ENCODE data around the gene ADAT1. TPM values are rescaled to one million over a fixed set of nuclear protein-coding genes. Genes with fewer than 3 reads are reported as not detected.

Gene ADAT1
- total RNA-seq, 1 experiment from 2014 or later = 44.2 TPM

DNA sequence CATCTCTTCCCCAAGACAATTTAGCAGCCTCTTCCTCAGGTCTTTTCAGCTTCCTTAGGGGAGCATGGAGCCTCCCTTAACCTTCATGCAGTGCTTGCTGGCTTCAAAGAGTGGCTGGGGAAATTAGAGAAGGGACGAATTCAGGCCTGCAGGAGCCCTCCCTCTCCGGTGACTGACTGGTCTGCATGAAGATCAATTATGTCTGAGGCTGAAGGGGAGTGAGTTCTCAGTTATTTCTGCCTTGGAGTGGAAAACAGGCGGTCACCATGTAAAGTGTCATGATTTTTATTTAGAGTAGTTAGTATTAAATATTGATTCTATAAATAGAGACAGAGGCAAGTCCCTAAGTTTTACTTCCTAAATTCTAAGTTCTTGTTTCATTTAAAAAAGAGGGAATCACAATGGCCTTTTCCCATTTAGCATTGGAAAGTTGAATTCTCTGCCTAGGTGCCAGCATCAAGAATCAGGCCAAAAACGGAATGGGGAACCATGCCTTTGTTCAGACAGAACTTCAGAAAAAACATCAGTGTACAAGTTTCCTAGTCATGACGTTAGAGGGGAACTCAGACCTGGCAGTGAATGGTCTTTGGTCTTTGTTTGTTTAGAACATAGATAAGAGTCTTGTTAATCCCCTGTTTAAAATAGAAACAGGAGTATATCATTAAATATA, 52.5 kb downstream of the ADAT1 start (continued):
- TF ChIP-seq CTCF (IDR thresholded peaks at IDR 0.05 in 2 of 3, conservative IDR thresholded peaks at IDR 0.05 in 1 of 3; ENCODE audit: borderline replicate concordance in 1 of 3, insufficient read depth in 1 of 3, low read depth in 2 of 3, low read length in 2 of 3) = no peak
- no peak for TF ChIP-seq EGR1 (IDR thresholded peaks at IDR 0.05; ENCODE audit: low read depth)
- TF ChIP-seq YY1 (IDR thresholded peaks at IDR 0.05; ENCODE audit: extremely low read depth, insufficient replicate concordance, low read depth, low read length) = no peak
- no peak for TF ChIP-seq CBX3 (IDR thresholded peaks at IDR 0.05; ENCODE audit: low read depth)
- no peak for TF ChIP-seq SRF (IDR thresholded peaks at IDR 0.05; ENCODE audit: low read depth)
- TF ChIP-seq POLR2AphosphoS5 (IDR thresholded peaks at IDR 0.05; ENCODE audit: low read depth, low read length) = no peak

DNA sequence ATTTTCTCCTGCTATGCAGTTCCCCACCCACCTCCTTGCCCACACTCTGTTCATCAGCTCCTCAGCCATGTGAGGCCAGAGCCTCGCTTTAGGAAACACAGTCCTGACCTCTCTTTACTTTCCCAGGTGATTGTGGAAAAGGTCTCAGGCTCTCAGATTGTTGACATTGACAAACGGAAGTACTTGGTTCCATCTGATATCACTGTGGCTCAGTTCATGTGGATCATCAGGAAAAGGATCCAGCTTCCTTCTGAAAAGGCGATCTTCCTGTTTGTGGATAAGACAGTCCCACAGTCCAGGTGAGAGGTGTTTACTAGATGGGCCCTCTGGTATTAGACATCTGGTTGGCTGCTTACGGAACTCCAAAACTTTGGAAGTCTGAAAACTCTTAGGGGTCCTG, 55.2 kb downstream of the ADAT1 start:
- no peak overlapping the region for H3K4me3 ChIP-seq (replicated peaks in 1 of 2; ENCODE audit: low read depth in 1 of 2, low read length in 2 of 2)
- intact Hi-C loops (cut with micrococcal nuclease) = no loop called here
- ATAC-seq (no peak), DNase-seq (ENCODE audit: low read depth, low spot score) (no peak)
- H3K27me3 ChIP-seq (ENCODE audit: insufficient read depth, low read length) = no peaks in the 10 kb centered on the region
- POLR2A ChIA-PET = no interaction called here
- H3K9me3 ChIP-seq (ENCODE audit: control insufficient read depth in 1 of 2, insufficient read depth in 1 of 2, low read depth in 1 of 2, low read length in 2 of 2) = no peaks in the 10 kb centered on the region
- H3K4me1 ChIP-seq (ENCODE audit: control insufficient read depth in 1 of 2, insufficient read depth in 2 of 2, low read length in 2 of 2) = peaks cover 15 to 24% of the 10 kb centered on the region in 2 experiments
- H3K4me2 ChIP-seq (ENCODE audit: low read length) = no peak overlapping the region
- no peaks in the 10 kb centered on the region for H3K9me2 ChIP-seq (ENCODE audit: insufficient read depth)
- no peak overlapping the region for H2AFZ ChIP-seq (ENCODE audit: low read depth, low read length, poor library complexity, severe bottlenecking)
- peaks cover 17% of the 10 kb centered on the region for H3K79me2 ChIP-seq (ENCODE audit: insufficient read depth, low read length)
- H3K27ac ChIP-seq (ENCODE audit: low read depth, low read length) = no peak overlapping the region
- peaks cover 20 to 31% of the 10 kb centered on the region in 2 experiments; a peak in 3 of 4 replicates for H3K36me3 ChIP-seq (ENCODE audit: control insufficient read depth in 1 of 2, insufficient read depth in 2 of 2, low read length in 2 of 2)
- H3K9ac ChIP-seq (ENCODE audit: low read length) = no peak overlapping the region
- no peaks in the 10 kb centered on the region for H4K20me1 ChIP-seq (ENCODE audit: insufficient read depth)
- RAD21 ChIA-PET (ENCODE audit: low non-redundant PET in 1 of 2, low total read pairs in 2 of 2, uncharacterized antibody in 2 of 2, unreplicated experiment in 2 of 2) = no interaction called here
- BruUV-seq (replicated peaks) = no TSS peak
- CTCF ChIA-PET = no interaction called here
- no peak for TF ChIP-seq RAD21 (IDR thresholded peaks at IDR 0.05; ENCODE audit: low read depth)
- TF ChIP-seq TCF7L2 (IDR thresholded peaks at IDR 0.05; ENCODE audit: borderline replicate concordance, extremely low read depth, insufficient read depth, insufficient read length) = no peak
- no peak for TF ChIP-seq CTCF (IDR thresholded peaks at IDR 0.05 in 2 of 3, conservative IDR thresholded peaks at IDR 0.05 in 1 of 3; ENCODE audit: borderline replicate concordance in 1 of 3, insufficient read depth in 1 of 3, low read depth in 2 of 3, low read length in 2 of 3)
- no peak for TF ChIP-seq JUND (IDR thresholded peaks at IDR 0.05)
- TF ChIP-seq, protein P1, sequence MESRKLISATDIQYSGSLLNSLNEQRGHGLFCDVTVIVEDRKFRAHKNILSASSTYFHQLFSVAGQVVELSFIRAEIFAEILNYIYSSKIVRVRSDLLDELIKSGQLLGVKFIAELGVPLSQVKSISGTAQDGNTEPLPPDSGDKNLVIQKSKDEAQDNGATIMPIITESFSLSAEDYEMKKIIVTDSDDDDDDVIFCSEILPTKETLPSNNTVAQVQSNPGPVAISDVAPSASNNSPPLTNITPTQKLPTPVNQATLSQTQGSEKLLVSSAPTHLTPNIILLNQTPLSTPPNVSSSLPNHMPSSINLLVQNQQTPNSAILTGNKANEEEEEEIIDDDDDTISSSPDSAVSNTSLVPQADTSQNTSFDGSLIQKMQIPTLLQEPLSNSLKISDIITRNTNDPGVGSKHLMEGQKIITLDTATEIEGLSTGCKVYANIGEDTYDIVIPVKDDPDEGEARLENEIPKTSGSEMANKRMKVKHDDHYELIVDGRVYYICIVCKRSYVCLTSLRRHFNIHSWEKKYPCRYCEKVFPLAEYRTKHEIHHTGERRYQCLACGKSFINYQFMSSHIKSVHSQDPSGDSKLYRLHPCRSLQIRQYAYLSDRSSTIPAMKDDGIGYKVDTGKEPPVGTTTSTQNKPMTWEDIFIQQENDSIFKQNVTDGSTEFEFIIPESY (IDR thresholded peaks at IDR 0.05; ENCODE audit: extremely low read depth, insufficient replicate concordance, low read length) = no peak
- TF ChIP-seq YY1 (IDR thresholded peaks at IDR 0.05; ENCODE audit: extremely low read depth, insufficient replicate concordance, low read depth, low read length) = no peak
- no peak for TF ChIP-seq CBX3 (IDR thresholded peaks at IDR 0.05; ENCODE audit: low read depth)
- TF ChIP-seq CEBPB (IDR thresholded peaks at IDR 0.05; ENCODE audit: low read depth) = no peak
- TF ChIP-seq SRF (IDR thresholded peaks at IDR 0.05; ENCODE audit: low read depth) = no peak
- no peak for TF ChIP-seq EGR1 (IDR thresholded peaks at IDR 0.05; ENCODE audit: low read depth)
- no peak for TF ChIP-seq ELF1 (IDR thresholded peaks at IDR 0.05; ENCODE audit: borderline replicate concordance, low read depth)
- no peak for TF ChIP-seq SP1 (IDR thresholded peaks at IDR 0.05; ENCODE audit: low read depth)
